DND-41 (cell line): ENCODE results near the gene AGK.

Experiments used
- ATAC-seq: fragments of 200-7000 bp; cut with Tn5 transposase; 3 replicates; pipeline ENCODE4 v1.9.1; 2021; ENCODE audit warnings: low read depth; ENCODE audit not compliant: insufficient read depth
- DNase-seq: peaks from one replicate; pipeline ENCODE4 v3.0.0-alpha.2; 2020
- H2AFZ ChIP-seq: 2 replicates; pipeline ENCODE4 v1.6.0; 2012; ENCODE audit warnings: low read depth, low read length
- H3K27ac ChIP-seq: 2 replicates; pipeline ENCODE4 v1.5.1; 2012; ENCODE audit warnings: low read length, inconsistent platforms
- H3K27me3 ChIP-seq: fragments of 200-600 bp; sonication (generic); 2 replicates; pipeline ENCODE4 v1.6.0; 2012; ENCODE audit warnings: low read length, mild to moderate bottlenecking, inconsistent platforms; ENCODE audit not compliant: insufficient read depth, poor library complexity
- H3K36me3 ChIP-seq: 2 replicates; pipeline ENCODE4 v1.5.1; 2012; ENCODE audit warnings: low read length, inconsistent platforms; ENCODE audit not compliant: insufficient read depth
- H3K4me1 ChIP-seq: 2 replicates; pipeline ENCODE4 v1.5.1; 2012; ENCODE audit warnings: mild to moderate bottlenecking, low read length; ENCODE audit not compliant: insufficient read depth
- H3K4me2 ChIP-seq: 2 replicates; pipeline ENCODE4 v1.6.0; 2012; ENCODE audit warnings: mild to moderate bottlenecking, moderate library complexity, low read length, inconsistent platforms; ENCODE audit not compliant: insufficient read depth
- H3K4me3 ChIP-seq, 2 experiments: fragments of 200-600 bp in 1 of 2; shearing (Covaris generic) in 1 of 2; 2 replicates each; pipeline ENCODE4 v1.5.1; 2012 to 2016; ENCODE audit warnings: inconsistent platforms in 2 of 2, low read length in 2 of 2, mild to moderate bottlenecking in 2 of 2, low read depth in 1 of 2, moderate library complexity in 1 of 2
- H3K79me2 ChIP-seq: 2 replicates; pipeline ENCODE4 v1.6.0; 2012; ENCODE audit warnings: low read length, inconsistent platforms; ENCODE audit not compliant: insufficient read depth
- H3K9ac ChIP-seq: 2 replicates; pipeline ENCODE4 v1.6.0; 2012; ENCODE audit warnings: low read depth, mild to moderate bottlenecking, inconsistent platforms, low read length, moderate library complexity
- H3K9me3 ChIP-seq: 2 replicates; pipeline ENCODE4 v1.5.1; 2012; ENCODE audit warnings: low read length, moderate library complexity, mild to moderate bottlenecking, inconsistent platforms; ENCODE audit not compliant: insufficient read depth, severe bottlenecking
- H4K20me1 ChIP-seq: 2 replicates; pipeline ENCODE4 v1.6.0; 2012; ENCODE audit warnings: low read length; ENCODE audit not compliant: insufficient read depth
- EZH2 ChIP-seq: IDR thresholded peaks from 3 replicates; pipeline ENCODE4 v1.6.1; 2012; ENCODE audit warnings: borderline replicate concordance, low read depth, mild to moderate bottlenecking, moderate library complexity, low read length, inconsistent platforms; ENCODE audit not compliant: severe bottlenecking
- TF ChIP-seq, protein P1 (sequence below): IDR thresholded peaks from 2 replicates; pipeline ENCODE4 v1.5.1; 2012; ENCODE audit warnings: borderline replicate concordance, low read length, moderate library complexity, mild to moderate bottlenecking; ENCODE audit not compliant: poor library complexity, severe bottlenecking; ENCODE audit errors: extremely low read depth

Gene AGK

DNA sequence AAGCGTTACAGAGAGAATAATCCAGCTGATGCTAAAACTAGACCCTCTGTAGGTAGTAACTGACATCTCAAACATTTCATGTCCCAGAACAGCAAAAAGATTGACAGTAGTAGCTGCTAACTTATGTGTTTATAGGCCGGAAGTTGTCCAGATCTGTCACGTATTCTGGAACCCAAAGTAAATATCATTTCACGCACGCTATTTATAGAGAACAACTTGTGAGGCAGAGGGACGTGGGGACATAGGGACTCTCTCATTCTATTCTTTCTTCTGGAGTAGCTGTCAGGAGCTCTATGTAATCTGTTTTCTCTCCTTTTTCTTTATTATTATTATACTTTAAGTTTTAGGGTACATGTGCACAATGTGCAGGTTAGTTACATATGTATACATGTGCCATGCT, 22.3 kb downstream of the AGK start:
- H3K36me3 ChIP-seq = peaks cover 44% of the 10 kb centered on the region
- peaks cover 20% of the 10 kb centered on the region for H3K9me3 ChIP-seq
- DNase-seq (no peak), ATAC-seq (no peak)
- no peak overlapping the region for H2AFZ ChIP-seq
- no peak overlapping the region for H3K9ac ChIP-seq
- H3K27me3 ChIP-seq = no peaks in the 10 kb centered on the region
- TF ChIP-seq, protein P1, sequence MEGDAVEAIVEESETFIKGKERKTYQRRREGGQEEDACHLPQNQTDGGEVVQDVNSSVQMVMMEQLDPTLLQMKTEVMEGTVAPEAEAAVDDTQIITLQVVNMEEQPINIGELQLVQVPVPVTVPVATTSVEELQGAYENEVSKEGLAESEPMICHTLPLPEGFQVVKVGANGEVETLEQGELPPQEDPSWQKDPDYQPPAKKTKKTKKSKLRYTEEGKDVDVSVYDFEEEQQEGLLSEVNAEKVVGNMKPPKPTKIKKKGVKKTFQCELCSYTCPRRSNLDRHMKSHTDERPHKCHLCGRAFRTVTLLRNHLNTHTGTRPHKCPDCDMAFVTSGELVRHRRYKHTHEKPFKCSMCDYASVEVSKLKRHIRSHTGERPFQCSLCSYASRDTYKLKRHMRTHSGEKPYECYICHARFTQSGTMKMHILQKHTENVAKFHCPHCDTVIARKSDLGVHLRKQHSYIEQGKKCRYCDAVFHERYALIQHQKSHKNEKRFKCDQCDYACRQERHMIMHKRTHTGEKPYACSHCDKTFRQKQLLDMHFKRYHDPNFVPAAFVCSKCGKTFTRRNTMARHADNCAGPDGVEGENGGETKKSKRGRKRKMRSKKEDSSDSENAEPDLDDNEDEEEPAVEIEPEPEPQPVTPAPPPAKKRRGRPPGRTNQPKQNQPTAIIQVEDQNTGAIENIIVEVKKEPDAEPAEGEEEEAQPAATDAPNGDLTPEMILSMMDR = no peak
- no peak for TF ChIP-seq EZH2
- peaks cover 2% of the 10 kb centered on the region; the same call in 1 of the 2 replicates for H3K79me2 ChIP-seq
- no peak overlapping the region for H3K4me2 ChIP-seq
- no peak overlapping the region for H3K4me3 ChIP-seq
- no peaks in the 10 kb centered on the region for H3K4me1 ChIP-seq
- H3K27ac ChIP-seq = no peak overlapping the region
- H4K20me1 ChIP-seq = no peaks in the 10 kb centered on the region

DNA sequence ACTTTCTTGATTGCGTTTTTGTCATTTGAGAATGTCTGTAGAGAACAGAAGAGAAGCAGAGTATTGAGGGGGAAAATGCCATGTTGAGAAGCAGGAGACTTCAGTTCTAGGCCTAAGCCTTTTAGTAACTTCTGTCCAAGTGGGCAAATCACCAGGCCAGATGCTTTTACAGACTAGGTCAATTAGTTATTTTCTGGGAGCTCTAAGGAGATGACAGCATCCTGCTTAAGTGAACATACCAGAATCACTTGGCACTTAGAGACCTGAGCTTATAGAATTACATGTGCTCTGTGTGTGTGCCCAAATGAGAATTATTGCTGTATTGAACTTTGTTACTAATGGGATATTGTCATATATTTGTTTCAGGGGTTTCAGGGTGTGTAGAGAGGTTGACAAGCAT, 24.0 kb downstream of the AGK start:
- Histone ChIP-seq H3K36me3 (peaks cover 39% of the 10 kb centered on the region), H3K9ac (no peak overlapping the region), H3K27me3 (no peaks in the 10 kb centered on the region), H3K9me3 (peaks cover 28% of the 10 kb centered on the region), H3K4me2 (no peak overlapping the region), H2AFZ (no peak overlapping the region), H3K4me1 (no peaks in the 10 kb centered on the region), H3K79me2 (peaks cover 2% of the 10 kb centered on the region; the same call in 1 of the 2 replicates), H3K27ac (no peak overlapping the region), H3K4me3 (no peak overlapping the region), H4K20me1 (no peaks in the 10 kb centered on the region)
- DNase-seq = no peak
- TF ChIP-seq EZH2 = no peak
- TF ChIP-seq, protein P1 = no peak
- ATAC-seq = no peak

DNA sequence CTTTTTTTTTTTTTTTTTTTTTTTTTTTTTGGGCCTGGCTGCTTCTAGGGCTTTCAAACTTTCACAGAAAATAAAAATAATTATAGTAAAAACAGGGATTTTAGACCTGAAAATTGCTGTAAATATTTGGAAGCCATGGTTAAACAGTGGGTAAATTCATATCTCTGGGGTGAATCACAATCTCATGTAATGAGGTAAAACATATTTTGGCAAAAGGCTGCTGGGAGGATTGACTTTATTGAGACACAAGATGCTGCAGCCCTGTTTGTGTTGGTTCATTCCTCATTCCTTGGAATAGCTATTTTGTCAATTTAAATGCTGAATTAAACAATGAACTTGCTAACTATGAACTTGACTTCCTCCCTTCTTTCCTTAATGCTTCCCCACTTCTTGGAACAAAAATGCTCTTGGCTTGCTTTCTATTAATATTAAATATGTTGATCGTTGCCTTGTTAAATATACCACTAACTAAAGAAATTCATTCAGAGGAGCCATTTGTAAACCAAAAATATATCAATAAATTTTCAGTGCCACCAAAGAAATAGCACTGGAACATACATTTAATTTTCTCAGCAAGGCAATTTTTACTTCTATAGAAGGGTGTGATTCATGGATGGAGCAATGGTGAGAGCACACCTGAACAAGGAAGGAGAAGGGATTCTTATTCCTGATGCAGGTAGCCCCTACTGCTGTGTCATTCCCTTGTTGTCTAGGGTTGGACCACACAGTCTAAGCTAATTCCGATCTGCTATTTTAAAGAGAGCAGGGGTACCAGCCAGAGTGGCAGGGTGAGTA, 24.6 kb downstream of the AGK start:
- Histone ChIP-seq H3K27ac (no peak overlapping the region), H3K4me2 (no peak overlapping the region), H3K9ac (no peak overlapping the region), H3K79me2 (peaks cover 2% of the 10 kb centered on the region; the same call in 1 of the 2 replicates), H3K27me3 (no peaks in the 10 kb centered on the region), H3K4me3 (no peak overlapping the region), H3K4me1 (no peaks in the 10 kb centered on the region), H3K36me3 (peaks cover 39% of the 10 kb centered on the region), H3K9me3 (peaks cover 28% of the 10 kb centered on the region), H4K20me1 (no peaks in the 10 kb centered on the region), H2AFZ (no peak overlapping the region)
- DNase-seq (no peak), ATAC-seq (no peak)
- TF ChIP-seq, protein P1 = no peak
- no peak for TF ChIP-seq EZH2
